Left hindlimb (tissue), 1 donor: Measurements from ENCODE around the gene BSX.

Experiments used
- DNase-seq: peaks from one replicate; pipeline ENCODE4 v3.0.0-alpha.2; 2018

Gene BSX

DNA sequence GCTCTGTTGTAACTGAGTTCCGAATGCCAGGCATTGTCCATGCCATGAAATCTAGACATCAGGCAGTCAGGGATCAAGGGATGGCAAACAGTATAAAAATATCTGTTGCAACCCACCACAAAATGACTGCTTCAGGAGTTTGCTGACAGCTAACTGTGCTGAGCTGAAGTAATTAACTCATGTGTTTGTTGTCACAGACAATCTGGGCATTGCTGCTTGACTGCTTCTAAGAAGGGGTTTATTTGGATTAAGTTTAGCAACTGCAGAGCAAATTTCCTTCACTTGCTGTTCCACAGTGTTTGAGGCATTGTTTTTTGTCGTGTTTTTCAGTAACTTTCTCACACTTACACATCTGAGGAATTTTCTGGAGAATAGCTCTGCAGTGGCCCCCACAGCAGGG is 30.4 kb downstream of the BSX start:
- no peak for DNase-seq

DNA sequence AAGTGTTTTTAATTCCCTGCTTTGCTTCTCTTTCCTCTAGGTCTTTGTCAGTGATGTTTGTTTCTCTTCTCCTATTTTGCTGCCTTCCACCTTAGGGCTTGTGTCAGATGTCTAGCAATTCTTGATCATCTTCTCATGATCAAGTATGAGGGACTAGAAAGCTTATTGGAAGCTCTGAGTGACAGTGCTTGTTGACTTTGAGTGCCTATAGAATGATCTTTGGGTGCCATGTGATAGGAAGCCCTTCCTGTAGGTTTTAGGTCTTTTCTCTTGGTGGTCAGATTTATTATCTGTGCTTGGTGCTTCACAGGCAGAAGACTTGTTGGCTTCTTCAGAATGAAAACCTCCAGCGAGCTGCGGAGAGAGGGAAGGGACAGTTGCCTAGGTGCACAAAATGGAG is 43.1 kb downstream of the BSX start:
- DNase-seq = no peak

DNA sequence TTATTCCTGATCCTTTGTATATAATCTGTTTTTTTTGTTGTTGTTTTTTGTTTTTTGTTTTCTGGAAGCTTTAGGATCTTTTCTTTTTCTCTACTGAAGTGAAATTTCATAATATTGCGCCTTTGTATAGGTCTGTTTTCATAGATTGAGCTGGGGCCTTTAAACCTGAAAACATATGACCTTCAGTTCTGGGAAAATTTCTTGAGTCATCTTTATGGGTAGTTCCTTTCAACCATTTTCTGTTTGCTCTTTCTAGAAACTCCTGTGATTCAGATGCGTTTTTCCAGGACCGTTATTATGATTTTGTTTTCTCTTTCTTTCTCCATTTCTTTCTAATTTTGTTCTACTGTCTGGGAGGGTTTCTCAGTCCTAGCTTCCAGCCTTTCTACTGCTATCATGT is 43.7 kb downstream of the BSX start:
- no peak for DNase-seq

DNA sequence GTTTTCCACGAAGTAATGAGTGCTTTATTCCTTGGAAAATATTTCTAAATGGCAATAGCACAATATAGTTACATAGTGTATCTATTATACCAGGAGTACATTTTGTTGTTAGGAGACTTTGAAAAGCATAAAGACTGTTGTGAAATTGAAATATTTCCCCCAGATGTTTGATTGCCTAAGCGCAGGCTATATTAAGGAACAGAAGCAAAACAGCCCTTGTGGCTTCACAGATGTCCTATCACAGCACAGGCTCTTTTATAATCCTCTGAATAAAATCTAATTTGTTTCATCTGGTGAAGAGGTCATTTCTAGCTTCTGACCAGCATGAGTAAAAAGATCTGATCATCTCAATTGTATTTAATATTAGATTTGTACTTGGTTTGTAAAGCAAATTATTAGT is 48.2 kb downstream of the BSX start:
- DNase-seq = no peak

DNA sequence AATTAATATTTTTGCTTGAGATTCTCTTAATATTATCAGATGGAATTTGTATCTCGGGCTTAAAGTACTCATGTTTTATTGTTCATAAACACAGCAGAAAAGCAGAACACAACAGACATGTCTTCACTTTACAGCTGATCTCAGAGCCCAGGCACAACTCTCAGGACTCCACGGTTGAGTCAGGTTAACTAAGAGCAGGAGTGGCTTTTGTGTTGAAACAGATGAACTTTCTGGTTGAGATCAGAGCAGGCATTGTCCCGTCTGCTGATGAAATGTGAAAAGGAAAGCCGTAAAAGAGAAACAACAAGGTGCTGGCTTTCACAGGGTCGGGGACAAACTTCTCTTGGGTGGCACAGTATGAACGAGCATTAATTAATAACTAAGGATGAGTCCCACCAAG is 50.1 kb downstream of the BSX start:
- no peak for DNase-seq
